Hematopoietic multipotent progenitor cell treated with erythropoietin and hydrocortisone succinate and interleukin-3 and kit ligand, for 8 days (in vitro differentiated cells): ENCODE measurements around the gene POLR3B.
"Not testable (repeated sequence)": the region's sequence is repeated elsewhere in the genome, so short reads cannot be mapped to it uniquely, and the experiment has no call there.

Experiments
- DNase-seq: peaks from one replicate; pipeline ENCODE4 v3.0.0-alpha.2; 2015

Gene POLR3B

GRCh38 chr12:106477627-106478026, 120.1 kb downstream of the POLR3B start:
- not testable (repeated sequence) for DNase-seq

- DNase-seq, result no peak
These were observed 122.7 kb downstream of the POLR3B start for GRCh38 chr12:106480251-106480650.

GRCh38 chr12:106481246-106481645, 123.7 kb downstream of the POLR3B start:
- DNase-seq, result no peak

- DNase-seq, result peak; percentile 2
These were observed 130.1 kb downstream of the POLR3B start for GRCh38 chr12:106487664-106488063.

- DNase-seq, result no peak
These were observed 131.3 kb downstream of the POLR3B start for GRCh38 chr12:106488884-106489283.

GRCh38 chr12:106490264-106490663, 132.7 kb downstream of the POLR3B start:
- no peak for DNase-seq

GRCh38 chr12:106492857-106493256, 135.3 kb downstream of the POLR3B start:
- DNase-seq, result no peak

GRCh38 chr12:106493531-106493930, 136.0 kb downstream of the POLR3B start:
- no peak for DNase-seq

GRCh38 chr12:106495354-106495965, 137.9 kb downstream of the POLR3B start:
- no peak for DNase-seq

- DNase-seq, result no peak
These were observed 140.5 kb downstream of the POLR3B start for GRCh38 chr12:106498056-106498455.

- DNase-seq, result no peak
These were observed 142.1 kb downstream of the POLR3B start for GRCh38 chr12:106499628-106500027.

GRCh38 chr12:106506691-106507090, 149.1 kb downstream of the POLR3B start:
- DNase-seq, result no peak

- no peak for DNase-seq
These were observed 151.4 kb downstream of the POLR3B start for GRCh38 chr12:106508966-106509365.

- DNase-seq, result no peak
These were observed 153.8 kb downstream of the POLR3B start for GRCh38 chr12:106511365-106511764.

GRCh38 chr12:106517314-106517713, 159.8 kb downstream of the POLR3B start:
- DNase-seq, result no peak

GRCh38 chr12:106519607-106520021, 162.1 kb downstream of the POLR3B start:
- DNase-seq, result no peak

- no peak for DNase-seq
These were observed 164.4 kb downstream of the POLR3B start for GRCh38 chr12:106521901-106522300.

GRCh38 chr12:106522708-106523107, 165.2 kb downstream of the POLR3B start:
- no peak for DNase-seq

- no peak for DNase-seq
These were observed 169.8 kb downstream of the POLR3B start for GRCh38 chr12:106527356-106527755.

GRCh38 chr12:106541201-106541600, 183.7 kb downstream of the POLR3B start:
- no peak for DNase-seq

- no peak for DNase-seq
These were observed 193.9 kb downstream of the POLR3B start for GRCh38 chr12:106551410-106551809.

GRCh38 chr12:106552228-106552627, 194.7 kb downstream of the POLR3B start:
- no peak for DNase-seq
